Activated CD4-positive, alpha-beta T cell treated with anti-CD3 and anti-CD28 coated beads, Interleukin-2, amount 10 ng/mL, durations not matched to agents 7 days and 5 days (primary cell): ENCODE measurements around the gene ZNF823. TPM values are rescaled to one million over a fixed set of nuclear protein-coding genes. Genes with fewer than 3 reads are reported as not detected.
"Not testable (repeated sequence)": the region's sequence is repeated elsewhere in the genome, so short reads cannot be mapped to it uniquely, and the experiment has no call there.

Source experiments
- CTCF ChIA-PET: fragments of 350-600 bp; sonication (Branson Sonifier 250); formaldehyde crosslinking; loops from one replicate; lab custom pipeline; 2021; ENCODE audit warnings: antibody characterized with exemption; lab: Charles Lee
- POLR2A ChIA-PET: fragments of 350-600 bp; sonication (Branson Sonifier 250); formaldehyde crosslinking; loops from one replicate; lab custom pipeline; 2021; ENCODE audit warnings: antibody characterized with exemption; lab: Charles Lee
- DNase-seq: peaks from one replicate; pipeline ENCODE4 v3.0.0-alpha.2; 2020
- H3K27ac Mint-ChIP-seq: one replicate; pipeline ENCODE4 v1.8.0; 2021; ENCODE audit warnings: mild to moderate bottlenecking, moderate library complexity, mixed read lengths
- H3K27me3 Mint-ChIP-seq: one replicate; pipeline ENCODE4 v1.8.0; 2021; ENCODE audit warnings: mixed read lengths
- H3K36me3 Mint-ChIP-seq: one replicate; pipeline ENCODE4 v1.8.0; 2021; ENCODE audit warnings: low read depth, mixed read lengths
- H3K4me1 Mint-ChIP-seq: one replicate; pipeline ENCODE4 v1.8.0; 2021; ENCODE audit warnings: mixed read lengths
- H3K4me3 Mint-ChIP-seq: one replicate; pipeline ENCODE4 v1.8.0; 2021; ENCODE audit warnings: mild to moderate bottlenecking, moderate library complexity, mixed read lengths
- H3K9me3 Mint-ChIP-seq: one replicate; pipeline ENCODE4 v1.8.0; 2021; ENCODE audit warnings: mixed read lengths
- total RNA-seq, 2 experiments: library from RNA; stranded (reverse); gene quantifications; one replicate each; pipeline ENCODE4 v1.2.3, GENCODE V29; 2021

The ZNF823 gene
- total RNA-seq = 1 to 10 TPM; 6.7 to 7.4 TPM

DNA sequence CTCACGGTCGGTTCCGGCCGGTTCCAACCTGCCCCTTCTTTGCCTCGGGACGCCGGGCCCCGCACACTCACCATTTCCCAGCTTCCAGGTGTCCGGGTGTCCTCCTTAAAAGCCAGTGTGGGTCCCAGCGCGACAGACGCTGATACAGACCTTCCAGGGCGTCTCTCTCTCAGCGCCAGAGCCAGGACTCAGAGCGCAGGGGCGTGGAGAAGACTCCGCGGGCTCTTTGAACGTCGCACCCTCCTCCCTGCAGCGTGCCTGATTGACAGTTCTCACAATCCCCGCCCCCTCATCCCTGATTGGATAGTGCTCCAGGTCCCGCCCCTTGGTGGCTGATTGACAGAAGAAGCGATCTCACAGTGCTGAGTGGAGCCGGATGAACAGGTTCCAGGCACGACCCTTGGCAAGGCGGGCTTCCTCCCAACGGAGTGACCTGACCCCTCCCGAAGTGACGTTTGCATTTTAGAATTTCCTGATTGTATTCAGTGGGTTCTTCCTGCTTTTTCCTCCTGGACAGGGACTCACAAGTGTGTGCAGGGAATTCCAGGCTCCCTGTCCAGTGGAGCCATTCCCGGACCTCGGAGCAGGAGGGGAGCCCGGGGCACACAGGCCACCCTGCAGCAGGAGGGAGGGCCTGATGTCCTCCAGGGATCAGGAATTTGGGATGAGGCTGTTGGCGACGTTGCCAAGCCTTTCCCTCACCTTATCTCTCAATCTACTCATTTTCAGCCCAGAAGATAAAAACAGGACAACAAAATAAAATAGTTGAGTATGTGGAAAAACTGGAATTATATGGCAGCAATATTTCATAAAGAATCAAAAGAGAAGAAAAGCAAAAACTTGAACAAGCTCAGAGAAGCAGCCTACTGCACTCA lies at the start of gene ZNF823:
ZNF823 (minus strand) TSS at position 201 of the 875 bp plus-strand sequence; CDS start at position 74, 127 bp downstream.
- ChIA-PET CTCF (interaction anchor here (1.0 kb wide), 2 partner anchors 39 to 42 kb away, joined by 3 to 5 read pairs; no protein-coding TSS in a partner anchor), POLR2A (interaction anchor here (0.5 kb wide), 1 partner anchor 144 kb away, joined by 3 read pairs; no protein-coding TSS in a partner anchor)
- Mint-ChIP-seq H3K27me3 (peaks cover 2% of the 10 kb centered on the region), H3K27ac (peak within 1 kb of the TSS; percentile 91), H3K4me1 (peaks cover 21% of the 10 kb centered on the region), H3K9me3 (peaks cover 3% of the 10 kb centered on the region), H3K36me3 (peaks cover 16% of the 10 kb centered on the region), H3K4me3 (peak within 1 kb of the TSS; percentile 90)
- peak; percentile 99 for DNase-seq

DNA sequence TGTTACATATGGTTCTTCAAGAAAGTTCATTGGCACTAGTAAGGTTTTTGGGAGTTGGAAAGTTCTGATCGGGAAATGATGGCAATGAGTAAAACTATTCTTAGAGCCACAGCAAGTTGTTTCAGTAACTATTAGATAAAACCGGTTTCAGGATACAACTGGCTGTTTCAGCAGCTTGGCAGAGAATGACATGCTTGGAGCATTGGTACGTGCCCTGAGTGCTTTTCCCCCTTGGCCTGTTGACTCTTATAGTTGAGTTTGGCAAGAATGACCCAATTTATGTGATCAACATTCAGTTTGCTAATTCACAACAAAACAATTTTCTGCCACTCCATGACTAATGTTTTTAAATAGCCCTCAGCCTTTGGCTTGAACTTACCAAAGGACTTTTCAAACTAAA lies 48.8 kb upstream of the ZNF823 start:
- no peaks in the 10 kb centered on the region for H3K27me3 Mint-ChIP-seq
- ChIA-PET CTCF (no interaction called here), POLR2A (no interaction called here)
- peaks cover 59% of the 10 kb centered on the region for H3K9me3 Mint-ChIP-seq
- H3K4me1 Mint-ChIP-seq = no peaks in the 10 kb centered on the region
- no peak for DNase-seq
- no peak overlapping the region for H3K4me3 Mint-ChIP-seq
- peaks cover 29% of the 10 kb centered on the region for H3K36me3 Mint-ChIP-seq
- H3K27ac Mint-ChIP-seq = no peak overlapping the region

- Mint-ChIP-seq H3K36me3 (peaks cover 53% of the 10 kb centered on the region), H3K9me3 (peaks cover 63% of the 10 kb centered on the region), H3K27ac (no peak overlapping the region), H3K4me3 (no peak overlapping the region), H3K4me1 (no peaks in the 10 kb centered on the region), H3K27me3 (no peaks in the 10 kb centered on the region)
- DNase-seq = no peak
- CTCF ChIA-PET = no interaction called here
- POLR2A ChIA-PET = no interaction called here
Measured at GRCh38 chr19:11784356-11784755, 45.6 kb upstream of the ZNF823 start.

DNA sequence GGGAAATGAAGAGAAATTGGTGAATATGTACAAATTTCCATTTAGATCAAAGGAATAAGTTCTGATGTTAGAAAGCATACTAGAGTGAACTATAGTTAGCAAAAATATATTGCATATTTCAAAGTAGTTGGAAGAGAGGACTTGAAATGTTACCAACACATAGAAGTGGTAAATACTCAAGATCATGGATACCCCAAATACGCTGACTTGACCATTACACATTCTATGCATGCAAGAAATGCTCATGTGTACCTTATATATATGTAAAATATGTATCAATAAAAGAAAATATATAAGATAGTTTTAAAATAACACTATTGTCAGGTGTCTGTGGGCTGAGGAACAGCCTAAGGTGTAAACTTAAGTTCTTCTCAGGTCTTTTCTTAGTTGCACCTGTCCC lies 45.0 kb upstream of the ZNF823 start:
- Mint-ChIP-seq H3K4me3 (no peak overlapping the region), H3K27ac (no peak overlapping the region), H3K4me1 (no peaks in the 10 kb centered on the region), H3K36me3 (peaks cover 59% of the 10 kb centered on the region), H3K27me3 (no peaks in the 10 kb centered on the region), H3K9me3 (peaks cover 59% of the 10 kb centered on the region)
- ChIA-PET CTCF (no interaction called here), POLR2A (no interaction called here)
- no peak for DNase-seq

DNA sequence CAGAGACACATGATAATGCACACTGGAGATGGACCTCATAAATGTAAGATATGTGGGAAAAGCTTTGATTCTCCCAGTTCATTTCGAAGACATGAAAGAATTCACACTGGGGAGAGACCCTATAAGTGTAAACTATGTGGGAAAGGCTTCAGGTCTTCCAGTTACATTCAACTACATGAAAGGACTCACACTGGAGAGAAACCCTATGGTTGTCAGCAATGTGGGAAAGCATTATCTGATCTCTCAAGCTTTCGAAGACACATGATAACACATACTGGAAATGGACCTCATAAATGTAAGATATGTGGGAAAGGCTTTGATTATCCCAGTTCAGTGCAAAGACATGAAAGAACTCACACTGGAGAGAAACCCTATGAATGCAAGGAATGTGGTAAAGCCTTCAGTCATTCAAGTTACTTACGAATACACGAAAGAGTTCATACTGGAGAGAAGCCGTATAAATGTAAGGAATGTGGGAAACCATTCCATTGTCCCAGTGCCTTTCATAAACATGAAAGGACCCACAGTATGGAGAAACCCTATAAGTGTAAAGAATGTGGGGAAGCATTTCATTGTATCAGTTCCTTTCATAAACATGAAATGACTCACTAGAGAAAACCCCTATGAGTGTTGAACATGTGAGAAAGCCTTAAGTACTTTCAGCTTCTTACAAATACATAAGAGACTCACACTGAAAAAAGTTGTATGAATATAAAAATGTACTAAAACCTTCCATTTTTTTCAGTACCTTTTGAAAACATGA lies 42.7 kb upstream of the ZNF823 start:
- ChIA-PET POLR2A (no interaction called here), CTCF (interaction anchor here (0.8 kb wide), 1 partner anchor 190 kb away, joined by 3 read pairs; no protein-coding TSS in a partner anchor)
- no peak for DNase-seq
- H3K27ac Mint-ChIP-seq = no peak overlapping the region
- H3K36me3 Mint-ChIP-seq = peaks cover 80% of the 10 kb centered on the region
- no peak overlapping the region for H3K4me3 Mint-ChIP-seq
- H3K27me3 Mint-ChIP-seq = no peaks in the 10 kb centered on the region
- no peaks in the 10 kb centered on the region for H3K4me1 Mint-ChIP-seq
- H3K9me3 Mint-ChIP-seq = peaks cover 62% of the 10 kb centered on the region

- H3K4me3 Mint-ChIP-seq = no peak overlapping the region
- no peak overlapping the region for H3K27ac Mint-ChIP-seq
- ChIA-PET CTCF (no interaction called here), POLR2A (no interaction called here)
- H3K36me3 Mint-ChIP-seq = peaks cover 80% of the 10 kb centered on the region
- no peaks in the 10 kb centered on the region for H3K27me3 Mint-ChIP-seq
- H3K4me1 Mint-ChIP-seq = no peaks in the 10 kb centered on the region
- no peak for DNase-seq
- H3K9me3 Mint-ChIP-seq = peaks cover 64% of the 10 kb centered on the region
Measured at GRCh38 chr19:11780431-11781020, 41.8 kb upstream of the ZNF823 start.

- H3K27ac Mint-ChIP-seq, H3K4me3 Mint-ChIP-seq, H3K27me3 Mint-ChIP-seq, DNase-seq, H3K4me1 Mint-ChIP-seq, POLR2A ChIA-PET, CTCF ChIA-PET: not testable (repeated sequence)
- H3K9me3 Mint-ChIP-seq = peaks cover 65% of the 10 kb centered on the region
- peaks cover 76% of the 10 kb centered on the region for H3K36me3 Mint-ChIP-seq
Measured at GRCh38 chr19:11776669-11777068, 37.9 kb upstream of the ZNF823 start.

DNA sequence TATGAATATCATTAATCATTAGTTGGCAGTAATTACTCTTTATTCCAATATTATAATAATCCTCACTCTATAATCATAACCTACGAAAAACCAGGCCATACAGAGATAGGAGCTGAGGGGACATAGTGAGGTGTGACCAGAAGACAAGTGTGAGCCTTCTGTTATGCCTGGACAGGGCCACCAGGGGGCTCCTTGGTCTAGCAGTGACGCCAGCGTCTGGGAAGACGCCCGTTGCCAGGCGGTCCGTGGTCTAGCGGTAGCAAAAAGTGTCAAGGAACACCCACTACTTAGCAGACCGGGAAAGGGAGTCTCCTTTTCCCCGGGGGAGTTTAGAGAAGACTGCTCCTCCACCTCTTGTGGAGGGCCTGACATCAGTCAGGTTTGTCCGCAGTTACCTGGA lies 32.8 kb upstream of the ZNF823 start:
- CTCF ChIA-PET = interaction anchor here (0.9 kb wide), 1 partner anchor 11 kb away, joined by 4 read pairs; no protein-coding TSS in a partner anchor
- Mint-ChIP-seq H3K36me3 (peaks cover 54% of the 10 kb centered on the region), H3K4me1 (peaks cover 23% of the 10 kb centered on the region), H3K9me3 (peaks cover 60% of the 10 kb centered on the region)
- H3K4me3 Mint-ChIP-seq, POLR2A ChIA-PET, H3K27me3 Mint-ChIP-seq, DNase-seq, H3K27ac Mint-ChIP-seq: not testable (repeated sequence)

GRCh38 chr19:11769995-11770394 lies 31.2 kb upstream of the ZNF823 start:
- DNase-seq = no peak
- Mint-ChIP-seq H3K27ac (no peak overlapping the region), H3K27me3 (peaks cover 1% of the 10 kb centered on the region), H3K9me3 (peaks cover 52% of the 10 kb centered on the region), H3K4me1 (peaks cover 25% of the 10 kb centered on the region), H3K36me3 (peaks cover 48% of the 10 kb centered on the region), H3K4me3 (no peak overlapping the region)
- CTCF ChIA-PET = no interaction called here
- POLR2A ChIA-PET = no interaction called here

GRCh38 chr19:11767633-11768133 lies 28.9 kb upstream of the ZNF823 start:
- peak; percentile 23 for DNase-seq
- peaks cover 50% of the 10 kb centered on the region for H3K9me3 Mint-ChIP-seq
- peak overlapping the region; percentile 95 for H3K27ac Mint-ChIP-seq
- CTCF ChIA-PET = no interaction called here
- POLR2A ChIA-PET = no interaction called here
- peak overlapping the region; percentile 98 for H3K4me3 Mint-ChIP-seq
- peaks cover 6% of the 10 kb centered on the region for H3K27me3 Mint-ChIP-seq
- H3K36me3 Mint-ChIP-seq = peaks cover 34% of the 10 kb centered on the region
- H3K4me1 Mint-ChIP-seq = peaks cover 25% of the 10 kb centered on the region

GRCh38 chr19:11766597-11767591 lies 28.1 kb upstream of the ZNF823 start, which contains the start of gene ZNF441:
Gene ZNF441 (plus strand): TSS chr19:11767000. CDS start chr19:11767194, 194 bp downstream.
- ChIA-PET POLR2A (interaction anchor here (0.6 kb wide), 1 partner anchor 9 kb away, joined by 3 read pairs; no protein-coding TSS in a partner anchor), CTCF (interaction anchor here (0.6 kb wide), 2 partner anchors 152 to 255 kb away, joined by 3 to 5 read pairs; no protein-coding TSS in a partner anchor)
- peak within 1 kb of the TSS; percentile 98 for H3K27ac Mint-ChIP-seq
- H3K4me1 Mint-ChIP-seq = peaks cover 25% of the 10 kb centered on the region
- H3K4me3 Mint-ChIP-seq = peak within 1 kb of the TSS; percentile 98
- H3K9me3 Mint-ChIP-seq = peaks cover 49% of the 10 kb centered on the region
- peak; percentile 95 for DNase-seq
- H3K36me3 Mint-ChIP-seq = peaks cover 28% of the 10 kb centered on the region
- H3K27me3 Mint-ChIP-seq = peaks cover 6% of the 10 kb centered on the region
